HG02763 (cell line): ENCODE data around the gene OXSR1.
"Not testable (repeated sequence)": the region's sequence is repeated elsewhere in the genome, so short reads cannot be mapped to it uniquely, and the experiment has no call there.

Source experiments
- ATAC-seq: cut with Tn5 transposase; IDR thresholded peaks from one replicate; pipeline ENCODE4 v1.9.1; 2021; ENCODE audit warnings: mild to moderate bottlenecking, moderate library complexity; ENCODE audit not compliant: unreplicated experiment

OXSR1 gene

DNA sequence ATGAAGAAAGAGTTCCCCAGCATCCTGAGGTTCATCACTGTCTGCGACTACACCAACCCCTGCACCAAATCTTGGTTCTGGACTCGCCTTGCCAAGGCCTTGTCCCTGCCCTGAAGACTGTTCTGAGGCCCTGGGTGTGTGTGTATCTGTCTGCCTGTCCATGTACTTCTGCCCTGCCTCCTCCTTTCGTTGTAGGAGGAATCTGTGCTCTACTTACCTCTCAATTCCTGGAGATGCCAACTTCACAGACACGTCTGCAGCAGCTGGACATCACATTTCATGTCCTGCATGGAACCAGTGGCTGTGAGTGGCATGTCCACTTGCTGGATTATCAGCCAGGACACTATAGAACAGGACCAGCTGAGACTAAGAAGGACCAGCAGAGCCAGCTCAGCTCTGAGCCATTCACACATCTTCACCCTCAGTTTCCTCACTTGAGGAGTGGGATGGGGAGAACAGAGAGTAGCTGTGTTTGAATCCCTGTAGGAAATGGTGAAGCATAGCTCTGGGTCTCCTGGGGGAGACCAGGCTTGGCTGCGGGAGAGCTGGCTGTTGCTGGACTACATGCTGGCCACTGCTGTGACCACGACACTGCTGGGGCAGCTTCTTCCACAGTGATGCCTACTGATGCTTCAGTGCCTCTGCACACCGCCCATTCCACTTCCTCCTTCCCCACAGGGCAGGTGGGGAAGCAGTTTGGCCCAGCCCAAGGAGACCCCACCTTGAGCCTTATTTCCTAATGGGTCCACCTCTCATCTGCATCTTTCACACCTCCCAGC, 24.0 kb upstream of the OXSR1 start:
- ATAC-seq, result no peak

DNA sequence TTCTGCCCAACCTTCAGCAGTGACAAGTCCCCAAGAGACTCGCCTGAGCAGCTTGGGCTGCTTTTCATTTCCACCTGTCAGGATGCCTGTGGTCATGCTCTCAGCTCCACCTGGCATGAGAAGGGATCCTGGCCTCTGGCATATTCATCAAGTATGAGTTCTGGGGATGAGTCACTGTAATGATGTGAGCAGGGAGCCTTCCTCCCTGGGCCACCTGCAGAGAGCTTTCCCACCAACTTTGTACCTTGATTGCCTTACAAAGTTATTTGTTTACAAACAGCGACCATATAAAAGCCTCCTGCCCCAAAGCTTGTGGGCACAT, 23.4 kb upstream of the OXSR1 start:
- ATAC-seq, result no peak

DNA sequence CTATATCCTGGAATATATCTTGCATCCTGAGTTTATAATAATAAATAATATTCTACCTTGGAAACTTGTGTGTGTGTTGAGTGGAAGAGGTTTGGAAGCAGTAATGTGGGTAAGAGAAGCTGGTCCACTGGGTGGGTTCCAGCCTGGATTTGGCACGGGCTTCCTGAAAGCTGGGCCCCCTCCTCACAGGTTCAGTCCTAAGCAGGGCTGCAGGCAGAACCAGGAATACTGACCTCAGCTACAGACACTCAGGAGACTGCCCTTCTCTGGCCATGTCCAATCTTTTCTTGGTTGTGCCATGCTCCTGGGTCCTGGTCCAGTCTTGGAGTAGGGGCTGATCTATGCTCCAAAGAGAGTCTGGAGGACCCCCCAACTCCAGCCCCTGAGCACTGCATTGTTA, 22.4 kb upstream of the OXSR1 start:
- ATAC-seq, result no peak

DNA sequence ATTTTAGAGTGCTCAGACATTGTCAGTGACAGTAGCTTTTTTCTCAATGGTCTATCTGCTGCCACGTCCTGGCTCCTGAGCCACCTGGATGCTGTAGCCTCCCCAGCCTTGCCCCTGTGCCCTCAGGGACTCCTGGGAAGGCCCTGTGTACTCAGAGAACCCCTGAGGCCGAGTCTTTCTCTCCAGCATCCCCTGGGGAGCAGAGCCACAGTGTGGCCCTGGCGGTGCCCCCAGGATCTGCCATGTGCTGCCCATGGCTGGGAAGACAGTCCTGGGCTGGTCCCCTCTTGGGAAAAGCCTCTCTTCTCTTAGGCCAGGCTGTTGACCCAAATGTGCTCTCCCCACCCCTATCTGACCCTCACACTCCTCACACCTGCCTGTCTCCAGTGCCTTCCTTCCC, 21.8 kb upstream of the OXSR1 start:
- ATAC-seq, result no peak

DNA sequence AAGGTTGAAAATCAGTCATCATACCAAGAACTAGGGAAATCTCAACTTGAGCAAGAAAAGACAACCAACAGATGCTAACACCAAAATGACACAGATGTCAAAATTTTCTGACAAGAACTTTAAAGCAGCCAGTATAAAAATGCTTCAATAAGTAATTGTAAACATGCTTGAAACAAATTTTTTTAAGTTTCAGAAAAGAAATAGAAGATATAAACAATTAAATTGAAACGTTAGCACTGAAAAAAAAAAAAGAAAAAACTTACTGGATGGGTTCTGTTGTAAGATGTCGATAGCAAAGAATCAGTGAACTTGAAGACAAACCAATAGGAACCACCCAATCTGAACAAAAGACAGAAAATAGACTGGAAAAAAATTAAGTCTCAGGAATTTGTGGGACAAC, 18.8 kb upstream of the OXSR1 start:
- ATAC-seq, result no peak

DNA sequence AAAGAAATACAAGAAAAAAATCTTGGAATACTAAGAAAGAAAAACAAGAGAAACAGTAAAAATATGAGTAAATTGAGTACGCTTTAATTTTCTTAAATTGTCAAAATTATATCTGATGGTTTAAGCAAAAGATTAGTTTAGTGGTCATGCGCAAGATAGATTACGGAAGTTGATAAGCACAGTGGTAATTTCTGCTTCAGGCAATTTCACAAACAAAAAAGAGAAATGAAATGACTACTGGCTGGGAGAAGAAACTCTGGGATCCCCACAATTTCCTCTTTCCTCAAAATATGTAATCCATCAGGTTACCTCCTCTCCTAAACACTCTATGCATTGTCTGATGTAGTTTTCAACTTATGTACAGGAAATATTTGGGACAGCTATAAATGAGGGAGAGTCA, 17.9 kb upstream of the OXSR1 start:
- no peak for ATAC-seq

DNA sequence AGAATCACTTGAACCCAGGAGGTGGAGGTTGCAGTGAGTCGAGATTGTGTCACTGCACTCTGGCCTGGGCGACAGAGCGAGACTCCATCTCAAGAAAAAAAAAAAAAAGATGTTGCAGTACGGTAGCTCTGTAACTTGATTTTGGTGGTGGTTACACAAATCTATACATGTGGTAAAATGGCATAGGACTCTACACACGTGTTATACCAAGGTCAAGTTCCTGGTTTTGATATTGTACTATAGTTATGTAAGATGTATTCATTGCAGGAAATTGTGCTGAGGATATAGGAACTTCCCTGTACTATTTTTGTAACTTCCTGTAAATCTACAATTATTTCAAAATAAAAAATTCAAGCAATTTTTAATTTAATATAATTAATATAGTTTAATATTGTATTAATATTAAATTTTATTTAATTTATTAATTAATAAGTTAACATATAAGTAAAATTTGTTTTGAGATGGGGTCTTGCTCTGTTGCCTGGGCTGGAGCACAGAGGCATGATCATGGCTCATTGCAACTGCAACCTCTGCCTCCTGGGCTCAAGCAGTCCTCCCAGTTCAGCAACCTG, 16.9 kb upstream of the OXSR1 start:
- ATAC-seq, result no peak

DNA sequence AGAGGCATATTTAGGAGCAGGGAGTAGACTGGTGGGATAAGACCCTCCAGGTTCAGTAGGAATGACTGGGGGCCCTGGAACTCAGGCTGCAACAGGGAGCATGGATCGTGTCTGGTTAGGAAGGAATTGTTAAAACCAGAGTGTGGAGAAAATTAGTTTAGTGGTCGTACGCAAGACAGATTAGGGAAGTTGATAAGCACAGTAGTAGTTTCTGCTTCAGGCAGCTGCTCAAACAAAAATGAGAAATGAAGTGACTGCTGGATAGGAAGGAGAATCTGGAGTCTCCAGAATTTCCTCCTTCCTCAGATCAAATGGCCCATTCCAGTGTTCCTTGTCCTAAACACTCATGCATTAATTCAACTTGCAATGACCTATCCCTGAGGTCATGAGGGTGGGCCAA, 15.6 kb upstream of the OXSR1 start:
- ATAC-seq, result no peak

DNA sequence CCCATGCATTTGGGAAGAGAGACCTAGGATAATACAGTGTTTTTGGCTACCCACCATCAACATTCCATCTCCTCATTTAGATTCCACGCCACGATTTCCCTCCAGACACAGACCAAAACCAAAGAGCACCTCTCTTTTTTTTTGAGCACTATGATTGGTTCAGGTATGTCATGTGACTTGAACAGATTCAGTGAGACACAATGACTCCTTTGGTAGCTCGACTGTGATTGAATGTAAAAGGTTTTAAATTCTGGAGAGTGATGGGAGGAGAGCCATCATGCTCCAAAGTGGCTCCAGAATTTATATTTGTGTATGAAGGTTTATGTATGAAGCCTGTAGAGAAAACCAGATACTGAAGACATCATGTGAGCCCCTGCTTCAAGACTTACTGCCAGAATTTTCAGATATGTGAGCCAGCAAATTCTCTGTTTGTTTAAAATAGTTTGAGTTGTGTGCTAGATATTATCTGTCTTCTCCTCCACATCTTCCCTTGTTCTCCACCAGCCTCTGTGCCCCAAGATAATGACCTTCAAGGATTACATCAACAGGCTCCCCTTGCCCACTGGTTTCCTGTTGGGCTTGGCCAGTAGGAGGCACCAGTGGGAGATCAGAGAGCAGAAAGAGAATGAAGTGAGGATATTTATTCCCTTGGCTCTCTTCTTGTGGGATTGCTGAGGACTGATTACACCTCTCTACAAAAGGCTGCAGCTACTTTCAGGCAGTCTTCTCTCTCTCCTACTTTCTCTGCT, 14.4 kb upstream of the OXSR1 start:
- ATAC-seq, result no peak

DNA sequence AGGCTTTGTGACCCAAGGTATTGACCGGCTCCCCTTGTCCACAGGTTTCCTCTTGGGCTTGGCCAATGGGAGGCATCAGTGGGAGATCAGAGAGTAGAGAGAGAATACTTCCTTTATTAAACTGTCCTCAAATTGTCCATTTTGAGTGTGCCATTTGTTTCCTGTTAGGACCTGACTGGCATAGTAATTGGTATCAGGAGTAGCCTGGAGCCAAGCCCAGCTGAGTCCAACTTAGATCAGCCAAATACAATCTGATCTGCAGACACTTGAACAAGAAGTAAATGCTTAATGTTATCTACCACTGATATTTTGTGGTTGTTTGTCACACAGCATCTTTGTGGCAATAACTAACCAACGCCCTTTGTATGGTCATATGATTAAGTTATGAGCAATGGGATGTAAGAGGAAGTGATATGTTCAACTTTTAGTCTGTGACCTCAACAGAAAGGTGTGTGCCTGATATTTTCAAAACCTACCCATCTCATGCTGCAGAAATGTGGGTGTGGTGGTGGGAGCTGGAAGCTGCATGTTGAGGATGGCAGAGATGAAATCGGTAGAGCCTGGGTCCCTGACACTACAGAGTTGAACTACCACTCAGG, 13.6 kb upstream of the OXSR1 start:
- ATAC-seq, result no peak

DNA sequence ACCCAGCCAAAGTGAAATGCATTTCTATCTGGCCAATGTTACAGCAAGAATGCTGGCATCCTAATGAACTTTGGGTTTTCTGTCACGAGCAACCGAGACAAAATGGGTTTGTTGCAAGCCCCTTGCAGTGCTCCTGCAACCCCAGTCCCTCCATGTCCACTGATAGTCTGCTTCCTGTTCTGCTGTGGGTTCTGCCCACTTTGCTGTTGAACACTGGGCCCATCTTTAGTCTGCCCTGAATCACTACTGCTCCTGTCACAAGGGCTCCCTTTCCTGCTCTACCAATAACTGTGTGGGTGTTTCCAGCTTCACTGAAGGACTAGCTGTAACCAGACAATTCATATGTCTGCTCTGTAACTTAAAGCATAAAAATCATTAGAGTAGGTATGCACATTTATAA, 12.7 kb upstream of the OXSR1 start:
- ATAC-seq, result no peak

DNA sequence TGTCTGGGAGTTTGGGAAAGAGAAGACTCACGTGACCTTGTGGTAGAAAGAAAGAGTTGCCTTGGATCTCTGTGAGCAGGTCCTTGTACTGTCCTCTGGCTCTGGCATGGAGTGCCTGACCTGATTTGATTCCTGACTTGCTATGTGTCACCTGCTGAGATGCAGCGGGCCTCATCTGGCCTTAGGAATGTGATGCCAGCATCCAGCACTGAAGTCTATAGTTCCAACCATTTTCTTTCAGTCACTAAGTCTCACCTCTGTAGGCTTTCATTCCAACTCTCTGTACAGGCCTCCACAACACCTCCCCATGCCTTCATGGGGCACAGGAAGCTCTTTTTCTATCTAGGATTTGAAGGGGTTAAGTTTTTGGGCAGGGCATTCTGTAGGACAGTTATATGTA, 12.1 kb upstream of the OXSR1 start:
- no peak for ATAC-seq

DNA sequence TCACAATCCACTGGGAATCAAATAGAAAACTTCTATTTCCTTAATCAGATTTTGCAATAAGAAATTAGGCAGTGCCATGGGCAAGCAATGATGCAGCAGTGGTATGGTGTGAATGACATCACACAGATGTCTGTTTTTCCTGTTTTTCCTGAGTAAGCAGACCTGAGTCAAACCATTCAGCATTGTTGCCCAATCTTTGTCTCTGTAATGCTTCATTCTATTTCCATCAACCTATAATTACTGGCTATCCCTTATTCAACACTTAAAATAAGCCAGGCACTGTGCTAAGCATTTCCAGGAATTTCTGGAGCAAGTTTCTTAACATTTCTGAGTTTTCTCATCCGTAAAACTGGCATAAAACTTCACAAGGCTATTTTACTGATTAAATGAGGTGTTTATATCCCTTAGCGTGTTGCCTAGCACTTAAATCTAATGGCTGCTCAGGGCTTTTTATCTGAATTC, 11.3 kb upstream of the OXSR1 start:
- no peak for ATAC-seq

DNA sequence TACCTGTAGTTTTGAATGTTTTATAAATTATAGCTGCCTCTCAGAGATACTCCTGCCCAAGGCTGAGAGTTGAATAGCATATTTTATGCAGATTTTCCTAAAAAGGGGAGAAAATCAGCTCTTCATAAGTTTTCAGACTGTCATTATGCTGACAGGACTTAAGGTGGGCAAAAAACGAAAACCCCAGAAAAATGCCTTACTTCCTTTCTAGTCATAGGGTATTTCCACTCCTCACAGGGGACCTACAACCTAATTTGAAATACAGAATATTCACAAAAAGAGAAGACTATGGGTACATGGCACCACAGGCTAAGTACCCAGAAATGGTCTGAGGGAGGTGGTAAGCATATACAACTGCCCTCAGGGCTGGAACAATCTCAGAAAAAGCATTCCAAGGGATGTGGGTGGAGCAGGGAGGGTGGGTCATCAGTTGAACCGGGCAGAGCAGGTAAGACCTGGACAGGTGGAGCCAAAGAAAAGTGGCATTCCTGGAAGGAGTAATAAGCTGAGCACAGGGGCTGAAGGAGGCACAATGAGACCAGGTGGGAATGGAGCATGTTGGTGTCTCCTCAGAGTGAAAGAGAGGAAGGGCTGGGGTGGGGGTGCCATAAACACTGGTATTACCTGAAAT, 10.6 kb upstream of the OXSR1 start:
- ATAC-seq, result no peak

DNA sequence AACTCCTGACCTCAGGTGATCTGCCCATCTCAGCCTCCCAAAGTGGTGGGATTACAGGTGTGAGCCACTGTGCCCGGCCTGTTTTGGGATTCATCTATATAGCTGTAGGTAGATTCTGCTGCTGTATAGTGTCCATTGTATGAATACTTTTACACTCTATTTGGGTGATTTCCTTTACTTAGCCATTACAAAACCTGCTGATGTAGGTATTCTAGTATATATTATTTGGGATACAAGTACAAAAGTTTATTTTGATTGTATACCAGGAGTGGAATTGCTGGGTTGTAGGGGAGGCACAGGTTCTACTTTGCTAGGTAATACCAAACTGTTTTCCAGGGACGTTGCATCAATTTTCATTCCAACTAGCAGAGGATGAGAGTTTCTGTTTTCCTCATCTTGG, 9.5 kb upstream of the OXSR1 start:
- no peak for ATAC-seq

DNA sequence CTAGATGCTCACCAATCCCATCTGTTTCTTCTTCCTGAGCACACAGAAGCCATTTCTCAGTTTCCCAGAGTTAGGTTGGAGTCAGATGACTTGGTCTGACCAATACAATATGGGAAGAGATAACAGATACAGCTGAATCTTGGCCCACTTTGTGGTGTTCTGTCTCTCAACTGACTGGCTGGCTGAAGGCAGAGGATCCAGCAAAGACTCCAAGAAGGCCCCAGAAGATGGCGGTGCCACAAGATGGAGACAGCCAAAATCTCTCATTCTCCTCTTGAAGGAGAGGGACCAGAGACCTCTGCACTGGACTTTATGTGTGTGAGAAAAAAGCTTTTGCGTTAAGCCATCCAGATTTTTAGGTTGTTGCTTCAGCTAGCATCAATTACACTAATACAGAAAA, 8.2 kb upstream of the OXSR1 start:
- no peak for ATAC-seq

DNA sequence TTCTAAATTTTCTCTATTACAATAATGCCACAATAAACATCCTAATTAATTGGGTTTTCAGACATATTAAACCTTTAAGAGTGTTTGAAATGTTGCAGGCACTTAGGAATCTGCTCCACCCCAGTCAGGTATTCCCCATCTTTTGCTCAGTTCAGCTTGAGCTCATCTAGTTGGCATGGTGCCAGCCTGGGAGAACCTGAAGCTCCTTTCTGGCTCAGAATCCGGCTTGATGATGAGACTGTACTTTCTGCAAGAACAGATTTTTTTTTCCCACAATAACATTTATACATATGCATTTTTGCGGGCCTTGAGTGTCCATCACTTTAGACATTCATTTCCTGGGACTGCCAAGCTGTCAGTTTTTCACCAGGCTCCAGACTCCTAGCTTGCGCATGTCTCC, 7.7 kb upstream of the OXSR1 start:
- ATAC-seq, result no peak

DNA sequence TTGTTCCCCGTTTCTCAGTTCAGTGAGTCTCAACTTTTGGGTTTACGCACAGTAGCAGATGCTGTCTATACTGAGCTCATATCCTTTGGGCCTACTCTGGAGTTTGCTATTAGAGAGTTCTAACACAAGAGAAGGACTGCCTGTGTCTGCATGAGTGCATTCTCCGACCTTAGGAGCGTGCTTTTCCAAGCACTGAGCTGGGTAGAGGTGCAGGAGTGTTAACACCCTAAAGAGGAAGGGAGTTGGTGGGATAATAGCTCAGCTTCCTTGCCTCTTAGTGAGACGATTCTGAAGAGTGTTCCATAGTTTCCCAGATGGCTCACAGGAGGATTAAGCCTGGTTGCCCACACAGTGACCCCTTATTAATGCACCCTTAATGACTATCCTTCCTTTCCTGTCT, 6.9 kb upstream of the OXSR1 start:
- ATAC-seq, result no peak

DNA sequence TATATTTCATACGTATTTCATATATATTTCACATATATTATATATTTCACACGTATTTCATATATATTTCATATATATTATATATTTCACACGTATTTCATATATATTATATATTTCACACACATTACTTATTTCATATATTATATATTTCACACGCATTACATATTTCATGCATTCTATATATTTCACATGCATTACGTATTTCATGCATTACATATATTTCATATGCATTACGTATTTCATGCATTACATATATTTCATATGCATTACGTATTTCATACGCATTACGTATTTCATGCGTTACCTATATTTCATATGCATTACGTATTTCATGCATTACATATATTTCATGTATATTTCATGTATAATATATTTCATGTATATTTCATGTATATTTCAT, 4.6 kb upstream of the OXSR1 start:
- ATAC-seq, result not testable (repeated sequence)

DNA sequence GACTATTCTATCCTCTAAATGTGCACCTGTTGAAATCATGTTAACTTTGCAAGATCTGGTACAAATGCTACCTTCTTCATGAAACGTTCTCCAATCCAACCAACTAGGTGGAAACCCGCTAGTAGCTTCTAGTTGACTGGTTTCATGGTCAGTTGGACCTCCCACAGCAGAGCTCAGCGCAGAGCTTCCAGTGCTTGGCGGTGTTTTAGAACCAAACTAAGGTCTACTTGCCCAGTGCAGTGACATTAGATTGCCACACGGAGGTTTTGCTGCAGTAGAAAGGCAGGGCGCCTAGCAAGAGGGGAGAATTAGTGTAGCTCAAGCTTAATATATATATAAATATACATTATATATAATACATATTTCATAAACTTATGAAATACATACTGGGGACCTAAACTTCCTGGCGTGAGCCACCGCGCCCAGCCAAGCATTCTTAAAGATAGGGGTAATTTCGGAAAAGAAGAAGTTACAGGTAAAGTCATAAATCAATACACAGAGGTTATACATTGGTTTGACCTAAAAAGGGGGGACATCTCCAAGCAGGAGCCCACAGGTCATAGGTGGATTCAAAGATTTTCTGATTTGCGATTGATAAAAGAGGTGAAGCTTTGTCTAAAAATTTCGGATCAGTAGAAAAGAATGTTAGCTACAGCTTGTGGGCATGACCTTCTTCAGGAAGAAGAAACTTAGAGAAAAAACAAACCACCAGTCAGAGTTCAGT, 2.1 kb upstream of the OXSR1 start:
- no peak for ATAC-seq
